ENCODE measurements around the gene ALAS1.

The ALAS1 gene

DNA sequence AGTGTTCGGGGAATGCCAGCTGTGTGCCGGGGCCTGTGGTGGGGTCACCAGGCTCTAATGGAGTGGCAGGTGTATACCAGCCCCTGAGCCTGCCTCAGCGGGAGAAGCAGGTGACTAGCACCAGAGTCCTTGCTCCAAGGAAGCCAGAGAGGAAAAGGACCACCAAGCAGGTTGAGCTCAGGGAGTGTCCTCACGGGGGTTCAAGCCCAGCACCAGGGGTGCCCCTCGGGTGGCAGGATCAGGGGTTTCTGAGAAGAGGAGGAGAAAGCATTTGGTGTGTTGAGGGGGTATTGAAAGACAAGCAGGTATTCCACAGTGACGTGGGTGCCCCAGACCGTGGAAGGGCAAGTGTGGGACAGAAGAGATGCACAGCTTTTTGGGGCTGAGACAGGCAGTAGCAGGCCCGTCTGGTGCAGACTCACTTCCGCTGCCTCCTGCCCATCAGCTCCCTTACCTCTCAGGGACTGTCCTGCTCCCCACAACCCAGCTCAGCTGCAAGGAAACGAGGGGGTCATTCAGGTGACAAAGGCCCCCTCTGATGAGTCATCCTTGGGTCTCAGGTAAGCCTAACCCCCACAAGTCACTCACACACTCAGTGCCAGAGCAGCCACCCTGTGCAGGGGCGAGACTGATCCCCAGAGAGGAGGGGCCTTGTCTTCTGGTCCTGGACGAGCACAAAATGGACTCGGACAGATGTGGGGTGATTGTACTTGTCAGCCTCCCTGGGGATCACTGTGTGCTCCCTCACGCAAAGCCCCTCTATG lies 22.4 kb upstream of the ALAS1 start:
- no peak overlapping the region for H3K27ac ChIP-seq (replicated peaks)

DNA sequence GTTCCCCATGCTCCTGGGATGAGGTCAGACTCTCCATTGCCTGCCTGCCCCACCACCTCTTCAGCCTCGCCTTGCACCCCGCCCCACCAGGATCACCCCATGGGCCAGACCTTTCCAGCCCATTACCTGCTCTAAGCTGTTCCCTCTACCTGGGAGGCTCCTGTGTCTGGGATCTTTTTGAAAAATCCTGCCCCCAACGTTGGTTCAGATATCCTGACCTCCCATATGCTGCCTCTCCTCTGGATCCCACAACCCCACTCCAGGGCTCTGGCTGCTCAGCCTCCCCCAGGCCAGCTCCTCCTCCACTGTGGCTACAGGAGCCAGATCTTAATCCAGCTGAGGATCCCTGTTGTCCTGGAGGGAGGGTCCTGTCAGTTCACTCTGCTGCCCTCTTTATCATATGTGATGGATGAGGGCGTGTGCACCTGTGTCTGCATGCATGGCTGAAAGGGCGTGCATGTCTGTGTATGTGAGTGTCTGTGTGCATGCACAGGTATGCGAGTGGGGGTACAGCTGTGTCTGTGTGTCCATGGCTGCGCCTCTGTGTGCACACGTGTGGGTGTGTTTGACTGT lies 21.7 kb upstream of the ALAS1 start:
- DNase-seq (ENCODE audit: low read depth in 1 of 2, low spot score in 1 of 2) = no peak
- H3K27me3 ChIP-seq (ENCODE audit: insufficient read depth, poor library complexity, severe bottlenecking) = no peaks in the 10 kb centered on the region
- H3K4me3 ChIP-seq (replicated peaks; ENCODE audit: insufficient read depth, low read length) = no peak overlapping the region
- TF ChIP-seq GABPA (IDR thresholded peaks at IDR 0.05; ENCODE audit: low read depth) = no peak
- TF ChIP-seq SPI1 (IDR thresholded peaks at IDR 0.05; ENCODE audit: borderline replicate concordance, low read depth) = no peak
- TF ChIP-seq, protein P1, sequence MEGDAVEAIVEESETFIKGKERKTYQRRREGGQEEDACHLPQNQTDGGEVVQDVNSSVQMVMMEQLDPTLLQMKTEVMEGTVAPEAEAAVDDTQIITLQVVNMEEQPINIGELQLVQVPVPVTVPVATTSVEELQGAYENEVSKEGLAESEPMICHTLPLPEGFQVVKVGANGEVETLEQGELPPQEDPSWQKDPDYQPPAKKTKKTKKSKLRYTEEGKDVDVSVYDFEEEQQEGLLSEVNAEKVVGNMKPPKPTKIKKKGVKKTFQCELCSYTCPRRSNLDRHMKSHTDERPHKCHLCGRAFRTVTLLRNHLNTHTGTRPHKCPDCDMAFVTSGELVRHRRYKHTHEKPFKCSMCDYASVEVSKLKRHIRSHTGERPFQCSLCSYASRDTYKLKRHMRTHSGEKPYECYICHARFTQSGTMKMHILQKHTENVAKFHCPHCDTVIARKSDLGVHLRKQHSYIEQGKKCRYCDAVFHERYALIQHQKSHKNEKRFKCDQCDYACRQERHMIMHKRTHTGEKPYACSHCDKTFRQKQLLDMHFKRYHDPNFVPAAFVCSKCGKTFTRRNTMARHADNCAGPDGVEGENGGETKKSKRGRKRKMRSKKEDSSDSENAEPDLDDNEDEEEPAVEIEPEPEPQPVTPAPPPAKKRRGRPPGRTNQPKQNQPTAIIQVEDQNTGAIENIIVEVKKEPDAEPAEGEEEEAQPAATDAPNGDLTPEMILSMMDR (IDR thresholded peaks at IDR 0.05; ENCODE audit: insufficient read depth, low read length) = no peak
- no peak for TF ChIP-seq POLR2AphosphoS5 (IDR thresholded peaks at IDR 0.05; ENCODE audit: low read depth)
- TF ChIP-seq, protein P2, sequence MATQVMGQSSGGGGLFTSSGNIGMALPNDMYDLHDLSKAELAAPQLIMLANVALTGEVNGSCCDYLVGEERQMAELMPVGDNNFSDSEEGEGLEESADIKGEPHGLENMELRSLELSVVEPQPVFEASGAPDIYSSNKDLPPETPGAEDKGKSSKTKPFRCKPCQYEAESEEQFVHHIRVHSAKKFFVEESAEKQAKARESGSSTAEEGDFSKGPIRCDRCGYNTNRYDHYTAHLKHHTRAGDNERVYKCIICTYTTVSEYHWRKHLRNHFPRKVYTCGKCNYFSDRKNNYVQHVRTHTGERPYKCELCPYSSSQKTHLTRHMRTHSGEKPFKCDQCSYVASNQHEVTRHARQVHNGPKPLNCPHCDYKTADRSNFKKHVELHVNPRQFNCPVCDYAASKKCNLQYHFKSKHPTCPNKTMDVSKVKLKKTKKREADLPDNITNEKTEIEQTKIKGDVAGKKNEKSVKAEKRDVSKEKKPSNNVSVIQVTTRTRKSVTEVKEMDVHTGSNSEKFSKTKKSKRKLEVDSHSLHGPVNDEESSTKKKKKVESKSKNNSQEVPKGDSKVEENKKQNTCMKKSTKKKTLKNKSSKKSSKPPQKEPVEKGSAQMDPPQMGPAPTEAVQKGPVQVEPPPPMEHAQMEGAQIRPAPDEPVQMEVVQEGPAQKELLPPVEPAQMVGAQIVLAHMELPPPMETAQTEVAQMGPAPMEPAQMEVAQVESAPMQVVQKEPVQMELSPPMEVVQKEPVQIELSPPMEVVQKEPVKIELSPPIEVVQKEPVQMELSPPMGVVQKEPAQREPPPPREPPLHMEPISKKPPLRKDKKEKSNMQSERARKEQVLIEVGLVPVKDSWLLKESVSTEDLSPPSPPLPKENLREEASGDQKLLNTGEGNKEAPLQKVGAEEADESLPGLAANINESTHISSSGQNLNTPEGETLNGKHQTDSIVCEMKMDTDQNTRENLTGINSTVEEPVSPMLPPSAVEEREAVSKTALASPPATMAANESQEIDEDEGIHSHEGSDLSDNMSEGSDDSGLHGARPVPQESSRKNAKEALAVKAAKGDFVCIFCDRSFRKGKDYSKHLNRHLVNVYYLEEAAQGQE (IDR thresholded peaks at IDR 0.05; ENCODE audit: insufficient replicate concordance, low read depth) = no peak
- no peak overlapping the region for H3K27ac ChIP-seq (replicated peaks)

More for the DNA sequence above, 22.4 kb upstream of the ALAS1 start:
- TF ChIP-seq GABPA (IDR thresholded peaks at IDR 0.05; ENCODE audit: low read depth) (no peak), POLR2AphosphoS5 (IDR thresholded peaks at IDR 0.05; ENCODE audit: low read depth) (no peak), SPI1 (IDR thresholded peaks at IDR 0.05; ENCODE audit: borderline replicate concordance, low read depth) (no peak)
- TF ChIP-seq, protein P1 (IDR thresholded peaks at IDR 0.05; ENCODE audit: insufficient read depth, low read length) = no peak
- TF ChIP-seq, protein P2 (IDR thresholded peaks at IDR 0.05; ENCODE audit: insufficient replicate concordance, low read depth) = no peak
- Histone ChIP-seq H3K4me3 (replicated peaks; ENCODE audit: insufficient read depth, low read length) (no peak overlapping the region), H3K27me3 (ENCODE audit: insufficient read depth, poor library complexity, severe bottlenecking) (no peaks in the 10 kb centered on the region)
- DNase-seq (ENCODE audit: low read depth in 1 of 2, low spot score in 1 of 2) = no peak

DNA sequence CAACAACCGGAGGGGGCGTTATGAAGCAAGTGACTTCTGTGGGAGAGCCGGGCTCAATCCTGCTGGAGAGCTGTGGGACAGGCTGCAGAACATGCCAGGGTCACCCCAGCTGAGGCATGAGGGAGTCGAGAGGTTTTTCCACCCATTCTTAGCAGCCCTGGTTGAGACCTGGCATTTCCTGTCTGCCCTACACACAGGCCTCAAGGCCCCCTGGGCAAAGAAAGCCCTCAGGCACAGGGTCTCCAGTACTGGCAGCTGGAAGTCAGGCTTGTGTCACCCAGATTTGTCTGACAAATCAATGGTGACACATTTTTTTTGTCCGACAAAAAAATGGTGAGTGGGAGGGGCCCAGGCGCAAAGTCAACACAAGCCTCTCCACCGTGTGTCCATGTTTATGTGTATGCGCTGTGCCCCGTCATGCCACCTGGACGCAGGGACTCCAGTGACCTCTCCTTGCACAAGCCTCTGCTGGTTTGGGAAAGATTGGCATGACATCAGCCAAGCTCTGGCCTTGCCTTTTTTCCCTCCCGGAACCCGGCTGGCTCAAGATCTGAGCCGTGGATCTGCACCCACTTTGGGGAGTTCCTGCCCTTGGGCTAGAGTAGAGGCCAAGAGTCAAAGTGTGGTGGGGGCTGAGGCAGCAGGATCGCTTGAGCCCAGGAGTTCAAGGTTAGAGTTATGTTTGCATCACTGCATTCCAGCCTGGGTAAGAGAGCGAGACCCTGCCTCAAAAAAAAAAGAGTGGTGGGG lies 20.8 kb upstream of the ALAS1 start:
- H3K27me3 ChIP-seq (ENCODE audit: insufficient read depth, poor library complexity, severe bottlenecking) = no peaks in the 10 kb centered on the region
- H3K27ac ChIP-seq (replicated peaks) = no peak overlapping the region
- no peak for TF ChIP-seq SPI1 (IDR thresholded peaks at IDR 0.05; ENCODE audit: borderline replicate concordance, low read depth)
- TF ChIP-seq POLR2AphosphoS5 (IDR thresholded peaks at IDR 0.05; ENCODE audit: low read depth) = no peak
- TF ChIP-seq, protein P2 (IDR thresholded peaks at IDR 0.05; ENCODE audit: insufficient replicate concordance, low read depth) = no peak
- TF ChIP-seq, protein P1 (IDR thresholded peaks at IDR 0.05; ENCODE audit: insufficient read depth, low read length) = no peak
- no peak for TF ChIP-seq GABPA (IDR thresholded peaks at IDR 0.05; ENCODE audit: low read depth)
- no peak for DNase-seq (ENCODE audit: low read depth in 1 of 2, low spot score in 1 of 2)
- H3K4me3 ChIP-seq (replicated peaks; ENCODE audit: insufficient read depth, low read length) = no peak overlapping the region
